Smooth muscle cell of trachea (primary cell): ENCODE results near the gene COL16A1. TPM values are rescaled to one million over a fixed set of nuclear protein-coding genes. Genes with fewer than 3 reads are reported as not detected.

Experiments used
- total RNA-seq: library from RNA; depleted of rRNA; stranded (reverse); fragments of >200 nt; gene quantifications from 2 replicates; pipeline ENCODE4 v1.2.1, GENCODE V29; 2014

The COL16A1 gene
- 80.1 and 116 TPM in 2 replicates for total RNA-seq

DNA sequence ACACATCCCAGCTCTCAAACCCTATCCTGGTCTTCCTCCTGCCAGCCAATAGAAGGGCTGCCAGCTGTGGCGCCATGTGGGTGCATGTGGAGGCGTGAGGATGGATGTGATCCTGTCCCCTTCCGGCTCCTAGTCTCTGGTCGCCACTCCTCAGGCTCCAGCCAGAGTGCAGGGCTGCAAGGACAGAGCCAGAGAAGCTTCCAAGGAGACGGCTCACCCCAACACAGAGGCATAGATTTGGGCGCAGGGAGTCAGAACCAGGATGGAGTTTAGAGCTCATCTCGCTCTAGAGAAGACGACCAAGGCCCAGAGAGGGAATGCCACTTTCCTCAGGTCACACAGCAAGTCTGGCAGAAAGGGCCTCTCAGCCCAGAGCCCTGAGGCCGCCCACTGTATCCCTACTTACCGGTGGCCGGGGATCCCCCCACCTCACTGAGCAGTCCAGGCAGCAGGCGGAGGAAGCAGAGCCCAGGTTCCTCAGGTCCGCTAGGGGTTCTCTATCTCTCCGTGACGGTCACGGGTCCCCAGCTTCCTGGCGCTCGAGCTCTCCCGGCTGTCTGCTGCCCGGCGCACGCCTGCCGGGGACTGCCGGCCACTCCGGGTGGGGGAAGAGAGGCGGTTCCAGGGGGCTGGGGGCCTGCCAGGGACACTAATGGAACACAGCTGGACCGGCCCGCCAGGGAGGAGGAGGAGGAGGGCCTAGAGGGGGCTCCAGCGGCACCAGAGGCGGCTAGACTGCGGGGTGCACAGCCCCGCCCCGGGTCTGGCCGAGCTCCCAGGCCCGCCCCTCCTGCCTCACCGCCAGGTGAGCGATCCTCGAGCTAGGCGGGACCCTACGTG lies at the start of gene COL16A1:
COL16A1 (minus strand) TSS at position 587 of the 840 bp plus-strand sequence. CDS start 1,824 bp downstream, outside the sequence.

DNA sequence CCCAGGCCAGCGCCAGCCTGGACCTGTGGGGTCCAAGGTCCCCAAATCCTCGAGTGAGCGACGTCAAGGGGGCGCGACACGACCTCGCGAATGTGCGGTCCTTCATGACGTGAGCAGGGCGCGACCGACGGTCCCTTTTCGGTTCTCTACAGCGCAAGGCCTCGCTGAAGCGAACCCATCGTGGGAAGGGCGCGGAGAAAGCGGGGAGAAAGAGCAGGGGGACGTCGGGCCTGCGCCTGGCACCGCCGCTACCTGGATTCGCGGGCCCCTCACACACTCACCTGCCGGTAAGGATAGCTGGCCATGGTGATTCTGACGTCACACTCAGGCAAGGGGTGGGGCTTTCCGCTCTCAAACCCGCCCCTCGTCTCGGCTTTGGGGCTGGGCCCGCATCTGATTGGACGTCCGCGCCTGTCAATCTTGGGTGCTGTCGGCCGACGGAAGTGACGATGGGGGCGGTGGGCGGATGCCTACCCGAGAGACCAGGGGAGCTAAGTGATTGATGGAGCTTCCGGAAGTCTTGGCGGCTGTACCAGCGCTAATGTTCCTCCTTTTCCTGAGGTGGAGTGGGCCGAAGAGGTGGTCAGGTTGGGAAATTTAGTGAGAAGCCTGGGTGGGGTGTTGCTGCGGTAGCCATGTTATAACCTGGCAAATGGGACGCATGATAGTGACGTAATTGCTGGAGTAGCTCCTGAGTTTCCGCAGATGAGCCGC lies 59.1 kb downstream of the COL16A1 start, which contains the start of gene PEF1:
PEF1 (minus strand) TSS at position 317 of the 714 bp plus-strand sequence; CDS start at position 305, 12 bp downstream.

DNA sequence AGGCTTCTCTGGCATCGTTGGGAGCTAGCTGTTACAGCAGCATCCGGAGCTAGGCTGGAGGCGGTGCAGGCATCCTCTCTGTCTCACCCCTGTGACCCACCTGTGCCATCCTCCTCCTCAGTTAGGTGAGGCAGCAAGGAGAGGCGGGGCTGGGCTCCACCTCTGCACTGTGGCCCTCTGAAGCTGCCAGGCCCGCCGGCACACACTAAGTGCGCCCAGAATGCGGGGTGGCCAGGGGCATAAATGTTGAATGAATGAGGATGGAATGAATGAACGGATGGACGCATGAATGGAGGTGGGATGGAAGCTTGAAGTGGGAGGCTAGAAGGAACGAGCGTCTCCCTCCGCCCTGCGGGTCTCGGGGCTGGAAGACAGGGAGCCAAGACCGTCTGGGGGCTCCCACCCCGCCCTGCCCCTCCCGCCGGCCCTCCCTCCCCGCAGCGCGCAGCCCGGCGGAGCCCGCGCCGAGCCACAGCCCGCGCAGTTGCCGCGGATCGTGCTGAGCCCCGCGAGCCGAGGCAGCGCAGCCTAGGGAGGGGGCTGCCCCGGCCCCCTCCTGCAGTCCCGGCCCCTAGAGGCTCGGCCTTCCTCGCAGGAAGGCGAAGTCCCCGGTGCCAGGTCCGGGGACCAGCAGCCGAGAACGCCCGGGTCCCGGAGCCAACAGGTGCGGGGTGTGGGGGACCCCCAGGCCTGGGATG lies 86.5 kb downstream of the COL16A1 start, which contains the start of gene HCRTR1:
HCRTR1 (plus strand) TSS at position 472 of the 698 bp plus-strand sequence. CDS start 1,504 bp downstream, outside the sequence.

Other genes starting within 250 kb of the COL16A1 start
- 0.99 and 1.7 TPM in 2 replicates for gene TINAGL1, start 127.5 kb downstream of the COL16A1 start, total RNA-seq
- not detected in 2 replicates for gene HCRTR1, start 86.3 kb downstream of the COL16A1 start, total RNA-seq
- gene PEF1, start 59.1 kb downstream of the COL16A1 start, total RNA-seq = 73.9 and 85.7 TPM in 2 replicates
- gene ADGRB2, start 60.3 kb upstream of the COL16A1 start, total RNA-seq = 7.4 and 25.0 TPM in 2 replicates
- 61.5 and 76.4 TPM in 2 replicates for gene SPOCD1, start 112.0 kb upstream of the COL16A1 start, total RNA-seq
- gene PTP4A2, start 234.4 kb upstream of the COL16A1 start, total RNA-seq = 312 and 322 TPM in 2 replicates